ENCODE measurements around the gene NFKBIB.
"Not testable (repeated sequence)": the region's sequence is repeated elsewhere in the genome, so short reads cannot be mapped to it uniquely, and the experiment has no call there.

DNA sequence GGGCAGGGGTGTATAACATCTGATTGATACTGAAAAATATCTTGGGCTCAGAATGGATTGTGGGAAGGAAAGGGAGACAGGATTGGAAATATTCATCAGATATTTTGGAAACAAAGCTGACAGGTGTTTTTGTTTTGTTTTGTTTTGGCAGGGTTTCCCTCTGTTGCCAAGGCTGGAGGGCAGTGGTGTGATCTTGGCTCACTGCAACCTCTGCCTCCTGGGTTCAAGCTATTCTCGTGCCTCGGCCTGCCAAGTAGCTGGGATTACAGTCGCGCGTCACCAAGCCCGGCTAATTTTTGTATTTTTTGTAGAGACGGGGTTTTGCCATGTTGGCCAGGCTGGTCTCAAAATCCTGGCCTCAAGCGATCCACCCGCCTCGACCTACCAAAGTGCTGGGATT lies 26.4 kb upstream of the NFKBIB start:
- not testable (repeated sequence) for TF ChIP-seq POLR2A (IDR thresholded peaks at IDR 0.05)
- TF ChIP-seq, protein P1, sequence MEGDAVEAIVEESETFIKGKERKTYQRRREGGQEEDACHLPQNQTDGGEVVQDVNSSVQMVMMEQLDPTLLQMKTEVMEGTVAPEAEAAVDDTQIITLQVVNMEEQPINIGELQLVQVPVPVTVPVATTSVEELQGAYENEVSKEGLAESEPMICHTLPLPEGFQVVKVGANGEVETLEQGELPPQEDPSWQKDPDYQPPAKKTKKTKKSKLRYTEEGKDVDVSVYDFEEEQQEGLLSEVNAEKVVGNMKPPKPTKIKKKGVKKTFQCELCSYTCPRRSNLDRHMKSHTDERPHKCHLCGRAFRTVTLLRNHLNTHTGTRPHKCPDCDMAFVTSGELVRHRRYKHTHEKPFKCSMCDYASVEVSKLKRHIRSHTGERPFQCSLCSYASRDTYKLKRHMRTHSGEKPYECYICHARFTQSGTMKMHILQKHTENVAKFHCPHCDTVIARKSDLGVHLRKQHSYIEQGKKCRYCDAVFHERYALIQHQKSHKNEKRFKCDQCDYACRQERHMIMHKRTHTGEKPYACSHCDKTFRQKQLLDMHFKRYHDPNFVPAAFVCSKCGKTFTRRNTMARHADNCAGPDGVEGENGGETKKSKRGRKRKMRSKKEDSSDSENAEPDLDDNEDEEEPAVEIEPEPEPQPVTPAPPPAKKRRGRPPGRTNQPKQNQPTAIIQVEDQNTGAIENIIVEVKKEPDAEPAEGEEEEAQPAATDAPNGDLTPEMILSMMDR (IDR thresholded peaks at IDR 0.05): not testable (repeated sequence)
